K562 (cell line): ENCODE measurements around the gene SMIM36.

Source experiments
- ATF2 ChIP-seq: sonication (generic); formaldehyde crosslinking; IDR thresholded peaks from 2 replicates; pipeline ENCODE4 v1.8.1; 2022; ENCODE audit warnings: missing genetic modification reagents
- CBX5 ChIP-seq: IDR thresholded peaks from 2 replicates; pipeline ENCODE4 v1.6.1; 2014; ENCODE audit warnings: low read depth, borderline replicate concordance
- CTCF ChIP-seq, 3 experiments: IDR thresholded peaks in 2 of 3; conservative IDR thresholded peaks in 1 of 3; 2 replicates each; pipeline ENCODE4 v1.5.1; 2011 to 2012; ENCODE audit warnings: low read length in 3 of 3, mild to moderate bottlenecking in 3 of 3, control low read depth in 2 of 3, improper control_type of control experiment in 1 of 3, inconsistent platforms in 1 of 3, low read depth in 1 of 3, mixed read lengths in 1 of 3, moderate library complexity in 1 of 3; ENCODE audit not compliant: insufficient read depth in 2 of 3
- HCFC1 ChIP-seq: IDR thresholded peaks from 2 replicates; pipeline ENCODE4 v1.6.1; 2012; ENCODE audit warnings: low read depth, low read length, improper control_type of control experiment
- HDAC3 ChIP-seq: fragments of 450-650 bp; IDR thresholded peaks from 2 replicates; pipeline ENCODE4 v1.6.1; 2018; ENCODE audit warnings: borderline replicate concordance, mild to moderate bottlenecking, moderate library complexity; ENCODE audit not compliant: partially characterized antibody
- JUN ChIP-seq, 2 experiments: sonication (generic) in 1 of 2; formaldehyde crosslinking in 1 of 2; IDR thresholded peaks; 2 replicates each; pipeline versions ENCODE4 v1.6.1 to v1.8.0; 2012 to 2022; ENCODE audit warnings: borderline replicate concordance in 2 of 2, mild to moderate bottlenecking in 2 of 2, improper control_type of control experiment in 1 of 2, low read depth in 1 of 2, low read length in 1 of 2, missing genetic modification reagents in 1 of 2
- MTA2 ChIP-seq: fragments of 450-650 bp; IDR thresholded peaks from 2 replicates; pipeline ENCODE4 v1.6.1; 2016; ENCODE audit warnings: low read depth
- POLR2AphosphoS5 ChIP-seq: IDR thresholded peaks from 2 replicates; pipeline ENCODE4 v1.6.1; 2011; ENCODE audit warnings: mild to moderate bottlenecking, low read depth, low read length, moderate library complexity; ENCODE audit not compliant: control insufficient read depth, insufficient read depth
- RFX5 ChIP-seq: IDR thresholded peaks from 2 replicates; pipeline ENCODE4 v1.6.1; 2011; ENCODE audit warnings: low read depth, mild to moderate bottlenecking, improper control_type of control experiment, low read length
- ZZZ3 ChIP-seq: fragments of 450-650 bp; IDR thresholded peaks from 2 replicates; pipeline ENCODE4 v1.6.1; 2016; ENCODE audit warnings: antibody characterized with exemption, mild to moderate bottlenecking, moderate library complexity

GRCh38 chr17:55402374-55402773 is 108.9 kb downstream of the SMIM36 start:
- no peak for TF ChIP-seq CBX5
- no peak for TF ChIP-seq CTCF (IDR thresholded peaks at IDR 0.05 in 2 of 3, conservative IDR thresholded peaks at IDR 0.05 in 1 of 3; ENCODE audit: insufficient read depth in 2 of 3, low read depth in 1 of 3, low read length in 3 of 3)
- TF ChIP-seq RFX5 = no peak
- no peak for TF ChIP-seq ATF2 (CRISPR knock-in tag)
- TF ChIP-seq POLR2AphosphoS5 = no peak
- TF ChIP-seq MTA2 = no peak
- TF ChIP-seq HDAC3 = no peak
- TF ChIP-seq JUN (IDR thresholded peaks at IDR 0.05; ENCODE audit: borderline replicate concordance, low read depth, low read length) = no peak
- no peak for TF ChIP-seq JUN (CRISPR knock-in tag; IDR thresholded peaks at IDR 0.05; ENCODE audit: borderline replicate concordance)
- TF ChIP-seq ZZZ3 = no peak
- no peak for TF ChIP-seq HCFC1
